Activated CD4-positive, alpha-beta T cell treated with anti-CD3 and anti-CD28 coated beads, Interleukin-2, amount 50 U/mL, for 48 hours (primary cell): ENCODE measurements around the gene RTN4.

Experiments used
- DNase-seq, 2 experiments: peaks; one replicate each; pipeline ENCODE4 v3.0.0-alpha.2; 2020

RTN4 gene

GRCh38 chr2:55033076-55033742 is 17.0 kb downstream of the RTN4 start:
- DNase-seq = no peak

GRCh38 chr2:55031505-55031904 is 18.7 kb downstream of the RTN4 start:
- no peak for DNase-seq

GRCh38 chr2:55030766-55031165 is 19.5 kb downstream of the RTN4 start:
- no peak for DNase-seq

- no peak for DNase-seq
Observed at GRCh38 chr2:55029098-55029497, 21.2 kb downstream of the RTN4 start.

- no peak for DNase-seq
Observed at GRCh38 chr2:55027226-55027625, 23.0 kb downstream of the RTN4 start.

GRCh38 chr2:55026202-55026601 is 24.0 kb downstream of the RTN4 start:
- DNase-seq = no peak

GRCh38 chr2:55025627-55026026 is 24.6 kb downstream of the RTN4 start:
- no peak for DNase-seq

- no peak for DNase-seq
Observed at GRCh38 chr2:55025082-55025481, 25.2 kb downstream of the RTN4 start.

- DNase-seq = no peak
Observed at GRCh38 chr2:55022476-55022875, 27.8 kb downstream of the RTN4 start.

- no peak for DNase-seq
Observed at GRCh38 chr2:55019526-55020258, 30.6 kb downstream of the RTN4 start.

GRCh38 chr2:55018619-55019018 is 31.6 kb downstream of the RTN4 start:
- DNase-seq = no peak

GRCh38 chr2:55017880-55018279 is 32.4 kb downstream of the RTN4 start:
- DNase-seq = no peak

- DNase-seq = no peak
Observed at GRCh38 chr2:55017428-55017827, 32.8 kb downstream of the RTN4 start.

- peak; percentile 8 to 35 for DNase-seq
Observed at GRCh38 chr2:55014962-55015939, 35.0 kb downstream of the RTN4 start.

GRCh38 chr2:55013936-55014335 is 36.3 kb downstream of the RTN4 start:
- DNase-seq = no peak

- no peak for DNase-seq
Observed at GRCh38 chr2:55012672-55013484, 37.4 kb downstream of the RTN4 start.

GRCh38 chr2:55011831-55012671 is 38.2 kb downstream of the RTN4 start:
- no peak for DNase-seq

GRCh38 chr2:55010915-55011314 is 39.3 kb downstream of the RTN4 start:
- no peak for DNase-seq

GRCh38 chr2:55010149-55010591 is 40.1 kb downstream of the RTN4 start:
- peak; percentile 8 to 22 for DNase-seq

GRCh38 chr2:55009277-55010060 is 40.8 kb downstream of the RTN4 start:
- no peak for DNase-seq

- DNase-seq = no peak
Observed at GRCh38 chr2:55006306-55006705, 43.9 kb downstream of the RTN4 start.
